Hepatocyte (in vitro differentiated cells): ENCODE data around the gene SCN1B. TPM values are rescaled to one million over a fixed set of nuclear protein-coding genes. Genes with fewer than 3 reads are reported as not detected.

Source experiments
- DNase-seq: peaks from one replicate; pipeline ENCODE4 v3.0.0-alpha.2; 2016; ENCODE audit warnings: low spot score
- H2AFZ ChIP-seq: fragments of 200-600 bp; sonication (generic); 2 replicates; pipeline ENCODE4 v1.6.0; 2016; ENCODE audit warnings: antibody characterized with exemption, mild to moderate bottlenecking
- H3K27ac ChIP-seq: fragments of 200-600 bp; sonication (generic); 2 replicates; pipeline ENCODE4 v1.5.1; 2016; ENCODE audit warnings: mild to moderate bottlenecking
- H3K27me3 ChIP-seq: fragments of 200-600 bp; sonication (generic); 2 replicates; pipeline ENCODE4 v1.6.1; 2016
- H3K36me3 ChIP-seq: fragments of 200-600 bp; sonication (generic); replicated peaks from 2 replicates; pipeline ENCODE4 v1.5.1; 2016; ENCODE audit warnings: low read depth; ENCODE audit not compliant: insufficient read depth
- H3K4me1 ChIP-seq: fragments of 200-600 bp; sonication (generic); 2 replicates; pipeline ENCODE4 v1.5.1; 2016; ENCODE audit warnings: mild to moderate bottlenecking, moderate library complexity; ENCODE audit not compliant: insufficient read depth
- H3K4me2 ChIP-seq: fragments of 200-600 bp; sonication (generic); 2 replicates; pipeline ENCODE4 v1.6.0; 2016
- H3K4me3 ChIP-seq: fragments of 200-600 bp; sonication (generic); 2 replicates; pipeline ENCODE4 v1.5.1; 2016; ENCODE audit warnings: mild to moderate bottlenecking
- H3K79me2 ChIP-seq: fragments of 200-600 bp; sonication (generic); 2 replicates; pipeline ENCODE4 v1.6.0; 2017; ENCODE audit warnings: mild to moderate bottlenecking
- H3K9me2 ChIP-seq: fragments of 200-600 bp; sonication (generic); replicated peaks from 2 replicates; pipeline ENCODE4 v1.6.0; 2017; ENCODE audit warnings: mild to moderate bottlenecking; ENCODE audit not compliant: insufficient read depth
- H3K9me3 ChIP-seq: fragments of 200-600 bp; sonication (generic); 2 replicates; pipeline ENCODE4 v1.5.1; 2016; ENCODE audit warnings: low read depth, mild to moderate bottlenecking
- H4K20me1 ChIP-seq: fragments of 200-600 bp; sonication (generic); 2 replicates; pipeline ENCODE4 v1.6.0; 2016; ENCODE audit warnings: mild to moderate bottlenecking; ENCODE audit not compliant: insufficient read depth, poor library complexity, severe bottlenecking
- EZH2 ChIP-seq: fragments of 200-600 bp; sonication (generic); IDR thresholded peaks from 2 replicates; pipeline ENCODE4 v1.6.1; 2016; ENCODE audit warnings: antibody characterized with exemption, mild to moderate bottlenecking, borderline replicate concordance
- EZH2phosphoT487 ChIP-seq: fragments of 200-600 bp; sonication (generic); IDR thresholded peaks from one replicate; pipeline ENCODE4 v1.6.1; 2018; ENCODE audit warnings: antibody characterized with exemption, mild to moderate bottlenecking, low read depth, moderate library complexity; ENCODE audit not compliant: unreplicated experiment, severe bottlenecking
- WGBS: methylation state at CpG from one replicate; pipeline ENCODE4 v1.1.6; 2016; ENCODE audit warnings: low lambda C conversion rate; ENCODE audit errors: missing lambda C conversion rate; 5-methylcytosine and 5-hydroxymethylcytosine counted together
- polyA plus RNA-seq: library from polyadenylated mRNA; unstranded; fragments of >200 nt; fragmentation: Nextera tagmentation; extraction: Ambion mirVana; gene quantifications from 2 replicates; pipeline ENCODE4 v1.2.1, GENCODE V29; 2016
- total RNA-seq: library from RNA; depleted of rRNA; stranded (reverse); fragments of >200 nt; gene quantifications from 2 replicates; pipeline ENCODE4 v1.2.3, GENCODE V29; 2014
- TF ChIP-seq, protein P1 (sequence below): fragments of 200-600 bp; sonication (generic); IDR thresholded peaks from 2 replicates; pipeline ENCODE4 v1.5.1; 2016; ENCODE audit warnings: antibody characterized with exemption, mild to moderate bottlenecking; ENCODE audit not compliant: poor library complexity

Gene SCN1B
- total and polyA plus RNA-seq, 2 experiments from 2014 or later, result 0.60 to 3.1 TPM

DNA sequence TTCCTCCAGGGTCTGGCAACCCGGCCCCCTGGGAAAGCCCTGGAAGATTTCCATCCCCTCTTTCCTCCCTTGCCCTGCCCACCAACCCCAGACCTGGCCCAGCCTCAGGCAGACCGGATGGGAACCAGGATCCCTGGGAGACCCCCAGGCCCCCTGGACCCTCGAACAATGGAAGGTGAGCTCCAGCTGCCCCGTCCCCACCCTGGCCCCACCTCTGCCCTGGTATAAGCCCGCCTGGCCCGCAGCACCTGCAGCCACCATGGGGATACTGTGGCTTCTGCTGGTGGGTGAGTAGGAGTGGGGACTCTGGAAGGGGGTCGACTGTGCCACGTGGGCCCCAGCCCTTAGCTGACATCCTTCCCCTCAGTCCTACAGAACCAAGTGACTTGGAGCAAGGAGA is 43.7 kb downstream of the SCN1B start:
- no peaks in the 10 kb centered on the region for H3K79me2 ChIP-seq
- no peaks in the 10 kb centered on the region for H4K20me1 ChIP-seq
- no peak overlapping the region for H3K4me2 ChIP-seq
- H3K4me3 ChIP-seq, result no peak overlapping the region
- H3K4me1 ChIP-seq, result no peaks in the 10 kb centered on the region
- no peaks in the 10 kb centered on the region for H3K36me3 ChIP-seq
- DNase-seq, result no peak
- no peaks in the 10 kb centered on the region for H3K9me3 ChIP-seq
- H3K9me2 ChIP-seq, result no peaks in the 10 kb centered on the region
- H3K27me3 ChIP-seq, result no peaks in the 10 kb centered on the region
- 93% methylated on average over 6 of the region's 8 CpGs for WGBS
- H3K27ac ChIP-seq, result no peak overlapping the region
- no peak overlapping the region for H2AFZ ChIP-seq
- TF ChIP-seq, protein P1, sequence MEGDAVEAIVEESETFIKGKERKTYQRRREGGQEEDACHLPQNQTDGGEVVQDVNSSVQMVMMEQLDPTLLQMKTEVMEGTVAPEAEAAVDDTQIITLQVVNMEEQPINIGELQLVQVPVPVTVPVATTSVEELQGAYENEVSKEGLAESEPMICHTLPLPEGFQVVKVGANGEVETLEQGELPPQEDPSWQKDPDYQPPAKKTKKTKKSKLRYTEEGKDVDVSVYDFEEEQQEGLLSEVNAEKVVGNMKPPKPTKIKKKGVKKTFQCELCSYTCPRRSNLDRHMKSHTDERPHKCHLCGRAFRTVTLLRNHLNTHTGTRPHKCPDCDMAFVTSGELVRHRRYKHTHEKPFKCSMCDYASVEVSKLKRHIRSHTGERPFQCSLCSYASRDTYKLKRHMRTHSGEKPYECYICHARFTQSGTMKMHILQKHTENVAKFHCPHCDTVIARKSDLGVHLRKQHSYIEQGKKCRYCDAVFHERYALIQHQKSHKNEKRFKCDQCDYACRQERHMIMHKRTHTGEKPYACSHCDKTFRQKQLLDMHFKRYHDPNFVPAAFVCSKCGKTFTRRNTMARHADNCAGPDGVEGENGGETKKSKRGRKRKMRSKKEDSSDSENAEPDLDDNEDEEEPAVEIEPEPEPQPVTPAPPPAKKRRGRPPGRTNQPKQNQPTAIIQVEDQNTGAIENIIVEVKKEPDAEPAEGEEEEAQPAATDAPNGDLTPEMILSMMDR, result no peak
- no peak for TF ChIP-seq EZH2
- no peak for TF ChIP-seq EZH2phosphoT487

DNA sequence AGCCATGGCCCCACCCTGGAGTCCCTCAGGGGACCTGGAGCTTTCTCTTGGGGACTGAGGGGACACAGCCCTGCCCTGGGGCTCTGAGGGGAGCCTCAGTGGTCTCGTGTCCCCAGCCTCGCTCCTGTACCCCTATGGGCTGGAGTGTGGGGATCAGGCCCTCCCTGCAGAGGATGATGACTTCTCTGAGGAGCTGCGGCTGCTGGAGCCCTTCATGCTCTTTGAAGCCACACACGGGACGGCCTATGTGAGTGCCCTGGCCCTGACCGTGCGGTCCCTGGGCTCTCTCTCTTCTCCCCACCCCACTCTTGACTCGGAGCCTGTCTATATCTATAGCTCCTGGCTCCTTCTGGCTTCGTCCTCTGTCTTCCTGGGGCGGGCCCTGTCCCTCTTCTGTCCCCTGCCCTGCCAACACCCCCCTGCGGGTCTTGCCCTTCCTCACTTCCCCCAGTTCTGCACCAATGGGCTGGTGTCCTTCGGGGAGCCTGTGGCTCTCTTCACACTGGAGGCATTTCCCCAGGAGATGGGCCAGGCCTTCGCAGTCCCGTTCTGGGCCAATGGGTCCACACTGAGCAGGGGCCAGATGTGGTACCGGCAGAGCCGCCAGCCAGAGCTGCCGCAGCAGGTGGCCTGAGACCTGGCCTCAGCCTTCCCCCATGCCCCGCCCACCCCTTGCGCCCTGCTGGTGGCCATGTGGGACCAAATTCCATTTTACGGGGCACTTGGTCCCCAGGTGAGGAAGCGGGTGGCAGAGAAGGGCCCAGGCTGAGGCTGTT is 44.3 kb downstream of the SCN1B start:
- H4K20me1 ChIP-seq, result no peaks in the 10 kb centered on the region
- H2AFZ ChIP-seq, result no peak overlapping the region
- H3K9me3 ChIP-seq, result no peaks in the 10 kb centered on the region
- H3K4me3 ChIP-seq, result no peak overlapping the region
- H3K4me2 ChIP-seq, result no peak overlapping the region
- no peaks in the 10 kb centered on the region for H3K36me3 ChIP-seq
- H3K27me3 ChIP-seq, result no peaks in the 10 kb centered on the region
- no peak overlapping the region for H3K27ac ChIP-seq
- no peaks in the 10 kb centered on the region for H3K79me2 ChIP-seq
- no peaks in the 10 kb centered on the region for H3K4me1 ChIP-seq
- TF ChIP-seq EZH2phosphoT487 (no peak), EZH2 (no peak)
- TF ChIP-seq, protein P1, result no peak
- DNase-seq, result no peak
- 94% methylated on average over 18 of the region's 21 CpGs for WGBS
- no peaks in the 10 kb centered on the region for H3K9me2 ChIP-seq

DNA sequence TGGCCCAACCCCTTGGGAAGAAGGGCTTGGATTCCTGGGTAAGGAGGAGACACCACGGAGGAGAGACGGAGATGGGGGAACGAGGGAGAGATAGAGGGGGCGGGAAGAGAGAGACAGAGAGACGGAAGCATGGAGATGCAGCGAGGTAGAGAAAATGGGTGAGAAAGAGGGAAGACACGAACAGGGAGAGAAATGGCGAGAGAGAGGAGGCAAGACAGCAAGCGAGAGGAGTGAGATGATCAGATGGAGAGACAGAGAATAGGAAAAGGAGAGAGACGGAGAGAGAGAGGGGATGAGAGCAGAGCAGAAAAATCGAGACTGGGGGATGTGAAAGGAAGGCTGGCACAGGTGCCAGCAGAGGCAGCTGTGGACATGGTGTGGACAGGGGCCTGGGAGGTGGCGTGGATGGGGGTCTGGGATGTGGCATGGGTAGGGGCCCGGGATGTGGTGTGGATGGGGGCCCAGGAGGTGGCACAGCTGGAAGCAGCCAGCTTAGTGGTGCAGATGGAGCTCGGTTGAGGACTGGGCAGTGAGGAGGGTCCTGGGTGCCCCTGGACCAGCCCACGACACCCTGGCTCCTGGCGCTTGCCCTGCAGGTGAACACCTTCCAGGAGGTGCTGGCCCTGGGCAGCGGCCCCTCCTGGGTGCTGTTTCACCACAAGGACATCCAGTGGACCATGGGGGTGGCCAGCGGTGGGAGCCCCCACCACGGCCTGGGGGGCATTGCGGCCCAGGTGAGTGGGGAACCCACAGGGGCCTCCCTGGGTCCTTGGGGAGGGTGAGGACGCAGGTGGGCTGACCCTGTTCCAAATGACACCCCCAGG is 45.1 kb downstream of the SCN1B start:
- no peak overlapping the region for H3K27ac ChIP-seq
- WGBS, result 92% methylated on average over 14 of the region's 21 CpGs
- no peaks in the 10 kb centered on the region for H3K27me3 ChIP-seq
- no peaks in the 10 kb centered on the region for H3K9me2 ChIP-seq
- H2AFZ ChIP-seq, result no peak overlapping the region
- H3K9me3 ChIP-seq, result no peaks in the 10 kb centered on the region
- TF ChIP-seq EZH2phosphoT487, result no peak
- no peak for TF ChIP-seq EZH2
- TF ChIP-seq, protein P1, result no peak
- H3K79me2 ChIP-seq, result no peaks in the 10 kb centered on the region
- H3K36me3 ChIP-seq, result no peaks in the 10 kb centered on the region
- no peak for DNase-seq
- no peaks in the 10 kb centered on the region for H4K20me1 ChIP-seq
- H3K4me1 ChIP-seq, result no peaks in the 10 kb centered on the region
- H3K4me2 ChIP-seq, result no peak overlapping the region
- H3K4me3 ChIP-seq, result no peak overlapping the region
